GM19395 (cell line): ENCODE results near the gene ZNF500.
A peak's percentile ranks its signal among the peaks of the same experiment; 100 is the strongest.

ENCODE experiments used
- ATAC-seq: cut with Tn5 transposase; IDR thresholded peaks from one replicate; pipeline ENCODE4 v1.9.1; 2021; ENCODE audit warnings: mild to moderate bottlenecking, moderate library complexity; ENCODE audit not compliant: unreplicated experiment

ZNF500 gene

DNA sequence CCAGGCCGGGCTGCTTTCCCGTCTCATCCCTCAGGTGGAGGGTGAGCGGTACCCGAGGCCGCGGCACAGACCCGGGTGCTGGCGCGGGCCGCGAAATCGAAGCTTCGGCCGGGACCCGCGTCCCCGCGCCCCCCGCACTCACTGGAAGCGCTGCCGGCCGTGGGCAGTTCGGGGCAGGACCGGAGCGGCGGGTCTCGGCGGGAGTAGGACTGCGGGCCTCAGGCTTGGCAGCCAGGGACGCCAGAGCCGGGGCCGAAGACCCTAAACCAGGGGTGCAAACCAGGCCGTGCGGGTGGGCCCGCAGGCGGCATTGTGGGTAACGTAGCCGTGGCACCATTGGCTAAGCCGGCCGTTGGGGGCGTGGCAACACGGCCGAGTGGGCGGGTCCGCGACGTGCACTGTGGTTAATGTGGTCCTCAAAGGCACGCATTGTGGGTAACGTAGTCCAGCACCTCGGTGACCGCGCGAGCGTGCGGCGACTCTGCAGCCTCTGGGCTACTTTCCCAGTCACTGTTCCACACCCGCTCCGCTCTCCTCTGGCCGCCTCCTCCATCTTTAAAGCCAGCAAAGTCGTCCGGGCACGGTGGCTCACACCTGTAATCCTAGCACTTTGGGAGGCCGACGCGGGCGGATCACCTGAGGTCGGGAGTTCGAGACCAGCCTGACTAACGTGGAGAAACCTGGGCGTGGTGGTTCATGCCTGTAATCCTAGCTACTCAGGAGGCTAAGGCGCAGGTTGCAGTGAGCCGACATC, at the start of gene ZNF500:
Gene ZNF500, minus strand, starts transcription at position 288 of the 754 bp plus-strand sequence. CDS start 1,184 bp downstream, outside the sequence.
- ATAC-seq, result peak; percentile 87

- ATAC-seq, result no peak
Measured at GRCh38 chr16:4814542-4815173, 47.7 kb upstream of the ZNF500 start.

DNA sequence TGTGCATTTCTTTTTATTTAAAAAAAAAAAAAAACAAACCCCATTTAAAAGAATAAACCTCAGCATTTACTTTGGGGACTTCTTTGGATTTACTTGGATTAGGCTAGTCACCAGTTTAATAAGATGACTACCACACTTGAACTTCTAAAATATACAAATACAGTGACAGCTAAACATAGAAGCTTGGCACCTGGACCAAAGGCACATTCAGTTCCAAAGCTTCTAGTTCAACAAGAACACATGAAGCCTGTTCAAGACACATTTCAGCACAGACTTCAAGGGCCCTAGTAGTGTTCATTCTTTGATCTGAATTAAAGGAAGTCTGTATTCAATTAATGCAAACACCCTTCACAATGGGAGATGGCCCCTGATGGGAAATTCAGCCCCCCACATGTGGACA, 47.1 kb upstream of the ZNF500 start:
- ATAC-seq, result no peak

- no peak for ATAC-seq
Measured at GRCh38 chr16:4813251-4814003, 46.5 kb upstream of the ZNF500 start.

DNA sequence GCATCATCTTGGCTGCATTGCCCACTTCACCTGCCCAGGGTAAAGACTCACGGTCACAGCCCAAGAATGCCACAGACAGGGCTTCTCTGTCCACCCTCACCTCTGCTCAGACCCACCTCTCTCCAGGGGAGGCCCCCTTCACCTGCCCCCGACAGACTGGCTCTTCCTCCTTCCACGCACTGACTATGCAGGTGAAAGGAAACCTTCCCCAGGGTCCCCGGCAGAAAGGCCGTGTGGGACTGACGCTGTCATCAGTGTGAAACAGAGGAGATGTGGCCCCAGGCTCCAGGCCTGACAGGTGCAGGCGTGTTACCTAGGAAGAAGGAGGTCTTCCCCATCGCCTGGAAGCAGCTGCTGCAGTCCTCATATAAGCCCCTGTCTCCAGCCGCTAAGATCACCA, 44.8 kb upstream of the ZNF500 start:
- no peak for ATAC-seq

DNA sequence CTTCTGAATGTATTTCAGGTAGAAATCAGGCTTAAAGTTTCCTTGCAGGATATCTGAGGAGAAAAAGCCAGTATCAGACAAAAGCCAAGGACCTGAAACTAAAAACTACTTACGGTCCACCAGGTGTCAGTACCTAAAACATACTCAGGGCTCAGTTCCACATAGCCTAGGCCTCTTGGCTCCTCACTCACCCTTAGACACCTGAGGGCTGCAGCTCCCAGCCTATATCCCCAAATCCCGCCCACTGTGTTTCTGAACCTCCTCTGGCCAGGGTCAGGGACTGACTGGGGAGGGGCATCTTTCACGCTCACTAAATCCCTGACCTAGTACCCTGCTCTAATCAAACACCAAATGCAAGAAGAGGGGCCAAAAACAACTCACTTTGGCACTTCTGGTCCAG, 44.3 kb upstream of the ZNF500 start:
- ATAC-seq, result no peak

- no peak for ATAC-seq
Measured at GRCh38 chr16:4806280-4806679, 39.3 kb upstream of the ZNF500 start.

- ATAC-seq, result no peak
Measured at GRCh38 chr16:4805231-4805630, 38.3 kb upstream of the ZNF500 start.

DNA sequence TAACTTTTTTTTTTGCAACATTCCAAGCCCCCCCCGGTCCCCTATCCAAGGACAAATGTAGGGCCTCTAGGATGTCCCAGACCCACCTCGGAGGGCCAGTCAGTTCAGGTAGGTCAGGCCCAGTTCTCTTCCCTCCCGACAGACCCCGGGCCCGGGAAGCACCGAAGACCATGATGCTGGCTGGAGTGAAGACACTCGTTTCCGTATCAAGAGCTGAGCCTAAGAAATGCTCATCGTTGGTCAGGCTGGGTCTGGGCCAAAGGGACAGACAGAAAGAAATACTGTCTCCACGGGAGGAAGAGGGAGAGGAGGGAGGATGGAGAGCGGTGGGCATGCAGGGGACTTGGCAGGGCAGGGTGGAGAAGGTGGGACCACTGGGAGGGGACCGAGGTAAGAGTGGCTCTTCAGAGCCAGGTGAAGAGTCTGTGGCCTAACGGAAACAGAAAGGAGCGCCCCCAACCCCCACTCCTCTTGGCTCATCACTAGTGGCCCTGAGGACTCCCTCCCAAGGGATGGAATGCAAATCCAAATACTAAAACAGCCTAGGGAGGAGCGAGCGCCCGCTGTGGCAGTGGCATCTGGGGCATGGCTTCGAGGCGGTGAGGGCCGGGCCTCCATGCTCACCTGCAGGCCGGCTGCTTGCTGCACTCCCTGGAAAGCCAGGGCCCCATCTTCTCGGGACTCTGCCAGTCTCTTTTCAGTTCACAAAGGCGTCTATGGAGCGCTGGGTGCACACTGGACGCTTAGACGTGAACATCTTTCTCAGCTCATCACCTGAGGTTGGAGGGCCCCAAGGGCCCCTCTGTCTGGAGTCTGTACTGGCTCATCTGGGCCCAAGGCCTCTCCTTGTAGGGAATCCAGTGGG, 37.2 kb upstream of the ZNF500 start:
- ATAC-seq, result no peak

DNA sequence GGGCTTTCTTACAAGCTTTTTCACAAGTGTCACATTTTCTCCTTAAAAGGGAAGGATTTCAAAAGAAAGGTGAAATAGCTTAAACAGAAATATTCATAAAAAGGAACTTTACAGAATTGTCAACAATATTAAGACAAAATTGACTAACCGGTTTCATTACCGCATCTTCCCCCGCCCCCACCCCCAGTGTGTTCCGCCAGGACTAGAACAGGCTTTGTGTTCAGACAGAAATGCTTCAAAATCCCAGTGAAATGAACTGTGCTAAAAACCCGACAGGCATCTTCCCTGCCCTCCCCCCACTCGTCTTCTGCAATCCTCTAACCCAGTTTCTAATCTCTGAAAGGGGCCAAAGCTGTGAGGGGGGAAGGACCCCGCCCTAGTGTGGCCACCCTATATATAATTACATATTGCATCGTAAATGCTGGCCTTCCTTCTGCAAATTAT, 36.5 kb upstream of the ZNF500 start:
- no peak for ATAC-seq

DNA sequence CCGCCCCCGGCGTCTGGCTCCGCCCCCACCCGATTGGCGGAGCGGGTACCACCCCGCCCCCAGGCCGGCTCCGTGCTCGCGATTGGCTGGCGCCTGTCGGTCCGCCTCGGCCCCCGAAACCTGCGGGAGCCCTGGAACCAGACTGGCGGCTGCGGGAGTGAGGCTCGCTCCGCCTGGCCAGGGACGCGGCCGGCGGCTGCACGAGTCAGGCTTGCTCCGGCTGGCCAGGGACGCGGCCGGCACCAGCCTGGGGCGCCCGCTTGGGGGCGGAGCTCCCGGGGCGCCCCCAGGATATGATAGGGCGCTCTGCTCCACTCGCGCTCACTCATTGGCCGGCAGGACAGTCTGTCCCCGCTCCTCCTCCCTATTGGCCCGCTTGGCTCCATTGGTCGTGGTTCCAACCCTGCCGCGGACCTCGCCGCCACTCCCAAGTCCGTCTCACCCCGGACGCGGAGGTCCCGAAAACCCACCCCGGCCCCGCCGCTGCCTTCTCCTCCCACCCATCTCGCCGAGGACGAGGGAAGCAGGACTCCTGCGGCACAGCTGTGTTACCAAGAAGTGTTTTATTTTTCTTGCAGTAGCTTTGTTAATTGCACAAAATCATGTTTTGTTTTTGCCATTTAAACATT, 35.8 kb upstream of the ZNF500 start:
- ATAC-seq, result peak; percentile 89

DNA sequence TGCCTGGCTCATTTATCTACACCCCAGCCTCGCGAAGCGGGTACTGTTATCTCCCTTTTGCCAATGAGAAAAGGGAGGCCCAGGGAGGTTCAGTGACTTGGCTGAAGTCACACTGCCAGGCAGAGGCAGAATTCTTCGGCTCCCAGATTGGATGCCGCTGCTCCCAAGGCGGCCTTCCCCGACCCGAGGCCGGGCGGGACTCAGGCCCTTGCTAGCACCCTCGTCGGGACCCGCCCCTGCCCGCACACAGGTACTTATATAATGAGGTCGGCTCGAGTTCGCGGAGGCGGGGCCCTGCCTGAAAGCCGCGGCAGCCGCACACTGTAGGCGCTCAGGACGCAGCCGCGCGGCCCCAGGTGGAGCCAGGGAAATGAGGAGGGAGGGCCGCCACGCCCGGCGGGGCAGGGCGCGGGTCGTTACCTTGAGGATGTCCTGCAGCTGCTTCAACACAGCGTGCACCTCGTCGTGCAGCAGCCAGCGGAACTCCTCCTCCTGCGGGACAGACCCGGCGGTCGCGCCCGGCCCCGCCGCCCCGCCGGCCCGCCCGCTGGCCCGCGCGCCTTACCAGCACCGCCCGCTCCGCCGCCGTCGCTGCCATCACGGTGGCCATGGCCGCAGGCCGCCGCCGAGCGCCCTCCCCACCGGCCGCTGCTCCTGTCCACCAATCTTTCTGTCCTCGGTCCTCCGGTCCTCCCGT, 35.1 kb upstream of the ZNF500 start, which contains the start of gene ROGDI:
Gene ROGDI, minus strand, starts transcription at position 672 of the 697 bp plus-strand sequence. Its CDS starts 62 bp downstream, at position 610.
- peak; percentile 66 for ATAC-seq

DNA sequence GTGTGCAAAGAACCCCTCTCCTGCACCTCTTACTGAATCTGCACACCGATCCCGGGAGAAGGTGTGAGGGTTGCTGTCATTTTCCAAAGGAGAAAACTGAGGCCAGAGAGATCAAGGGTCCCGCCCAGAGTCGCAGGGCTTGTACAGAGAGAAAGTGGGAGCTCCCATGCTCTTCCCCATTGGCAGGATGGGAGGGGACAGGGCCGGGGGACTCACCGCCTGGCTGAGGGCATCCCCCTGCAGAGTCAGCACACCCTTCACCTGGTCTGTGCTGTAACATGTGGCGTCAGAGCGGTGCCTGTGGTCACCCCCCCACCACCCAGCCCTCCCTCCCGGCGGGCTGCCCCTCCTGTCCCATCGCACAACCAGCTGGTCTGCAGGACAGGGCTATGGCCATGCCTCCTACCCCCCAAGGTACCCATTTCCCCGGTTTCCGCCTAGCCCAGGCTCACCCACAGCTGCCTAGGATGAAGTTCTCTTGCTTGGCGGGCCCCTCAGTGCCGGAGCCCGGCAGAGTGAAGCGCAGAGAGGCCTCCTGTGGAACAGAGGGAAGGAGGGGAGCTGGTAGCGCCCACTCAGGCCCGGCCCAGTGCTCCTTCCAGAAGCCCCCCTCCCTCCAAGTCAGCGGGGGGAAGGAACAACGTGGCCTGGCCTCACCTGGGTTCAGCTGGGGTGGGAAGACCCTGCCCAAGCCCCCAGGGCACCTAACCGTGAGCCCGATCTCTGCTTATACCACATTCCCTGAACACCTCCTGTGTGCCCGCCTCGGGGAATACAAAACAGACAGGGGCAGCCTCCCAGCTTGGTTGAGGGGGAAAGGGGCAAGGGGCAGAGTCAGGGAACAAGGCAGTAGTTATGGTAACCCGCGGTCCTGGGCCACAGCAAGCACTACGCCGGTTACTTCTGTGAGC, 34.3 kb upstream of the ZNF500 start:
- ATAC-seq, result no peak

- no peak for ATAC-seq
Measured at GRCh38 chr16:4800290-4801041, 33.5 kb upstream of the ZNF500 start.

DNA sequence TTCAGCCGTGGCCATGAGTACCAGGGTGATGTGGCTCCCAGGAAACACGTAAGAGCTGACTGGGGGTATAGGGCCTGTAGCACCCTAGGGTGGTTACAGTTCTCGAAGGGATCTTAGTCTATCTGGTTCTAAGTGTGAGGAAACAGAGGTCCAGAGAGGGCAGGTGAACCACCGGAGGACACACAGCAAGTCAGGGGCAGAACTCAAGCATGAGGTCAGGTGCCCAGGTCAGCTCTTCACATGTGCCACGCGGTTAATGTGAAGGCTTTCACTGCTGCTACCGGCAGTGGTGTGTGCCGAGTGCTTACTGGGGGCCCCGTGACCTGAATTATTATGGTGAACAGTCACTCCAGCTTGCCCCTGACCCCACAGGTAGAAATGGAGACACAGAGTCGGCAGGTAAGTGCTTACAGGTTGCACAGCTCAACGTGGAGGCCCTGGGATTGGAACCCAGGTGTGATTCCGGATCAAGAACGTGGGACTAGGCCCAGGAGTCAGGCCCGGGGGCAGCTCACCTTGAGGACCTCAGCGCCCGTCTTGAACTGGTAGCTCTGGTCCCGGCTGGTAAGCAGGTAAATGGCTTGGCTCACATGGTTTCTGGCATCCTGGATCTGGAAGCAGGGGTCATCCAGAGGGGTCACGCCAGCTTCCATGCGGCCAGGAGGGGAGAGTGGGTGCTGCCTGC, 32.4 kb upstream of the ZNF500 start:
- no peak for ATAC-seq

DNA sequence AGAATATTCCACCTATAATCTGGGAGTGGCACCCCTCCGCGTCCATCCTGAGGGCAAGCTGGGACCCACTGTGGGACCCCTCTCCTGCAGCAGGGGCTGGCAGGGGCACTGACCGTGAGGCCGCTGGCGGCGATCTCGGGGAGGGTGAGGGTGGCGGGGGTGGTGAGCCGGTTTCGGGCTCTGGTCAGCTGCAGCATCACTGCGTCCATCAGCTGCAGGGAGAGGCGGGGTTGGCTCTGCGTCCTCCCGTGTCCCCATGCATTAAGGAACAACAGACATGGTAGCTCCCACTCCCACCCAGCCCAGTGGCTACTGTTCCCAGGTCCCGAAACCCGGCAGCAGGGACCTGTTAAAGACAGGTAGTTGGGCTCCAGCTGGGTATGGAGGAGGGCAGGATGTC, 31.5 kb upstream of the ZNF500 start:
- ATAC-seq, result no peak

- ATAC-seq, result no peak
Measured at GRCh38 chr16:4797805-4798252, 30.9 kb upstream of the ZNF500 start.
